Pulmonary artery endothelial cell (primary cell): ENCODE measurements around the gene WDR36. TPM values are rescaled to one million over a fixed set of nuclear protein-coding genes. Genes with fewer than 3 reads are reported as not detected.

Experiments
- DNase-seq: peaks from one replicate; pipeline ENCODE4 v3.0.0-alpha.2; 2011; ENCODE audit warnings: low read depth, low spot score
- total RNA-seq: library from RNA; depleted of rRNA; stranded (reverse); fragments of >200 nt; gene quantifications from 2 replicates; pipeline ENCODE4 v1.2.3, GENCODE V29; 2014

Gene WDR36
- total RNA-seq = 69.2 and 72.3 TPM in 2 replicates

DNA sequence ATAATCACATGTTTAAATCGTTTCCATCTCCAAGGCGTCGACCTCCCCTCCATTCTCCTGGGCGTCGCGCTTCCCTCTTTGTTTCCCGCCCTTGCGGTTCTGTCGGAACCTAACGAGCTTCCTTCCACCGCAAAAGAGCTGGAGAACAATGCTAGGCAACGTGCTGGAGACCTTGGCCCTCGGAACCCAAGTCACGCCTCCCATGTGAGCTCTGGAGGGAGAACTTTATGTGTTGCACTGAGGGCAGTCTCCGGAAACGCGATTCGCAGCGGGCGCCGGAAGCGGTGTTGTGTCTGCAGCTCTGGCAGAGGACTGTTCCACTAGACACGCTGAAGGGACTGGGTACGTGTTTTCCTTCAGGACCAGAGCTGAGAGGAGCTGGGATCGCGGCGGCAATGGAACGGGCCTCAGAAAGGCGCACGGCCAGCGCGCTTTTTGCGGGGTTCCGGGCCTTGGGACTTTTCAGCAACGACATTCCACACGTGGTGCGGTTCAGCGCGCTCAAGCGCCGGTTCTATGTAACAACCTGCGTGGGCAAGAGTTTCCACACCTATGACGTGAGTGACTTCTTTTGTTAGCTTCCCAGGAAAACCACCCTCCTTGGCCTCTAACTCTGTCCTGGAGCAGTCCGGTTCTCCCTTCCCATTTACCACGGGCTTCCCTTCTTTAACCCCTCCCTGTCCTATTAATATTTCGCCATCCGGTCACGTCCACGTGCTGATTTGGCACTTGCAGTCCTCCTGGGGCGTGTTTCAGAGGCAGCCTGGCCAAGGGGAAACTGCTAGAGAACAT is at the start of gene WDR36:
WDR36 (plus strand) TSS at position 287 of the 792 bp plus-strand sequence; CDS start at position 396, 109 bp downstream.
- DNase-seq = peak; percentile 74

- DNase-seq = no peak
These were observed 48.2 kb upstream of the WDR36 start for GRCh38 chr5:111043712-111044506.

GRCh38 chr5:111058064-111058463 is 34.1 kb upstream of the WDR36 start:
- no peak for DNase-seq

DNA sequence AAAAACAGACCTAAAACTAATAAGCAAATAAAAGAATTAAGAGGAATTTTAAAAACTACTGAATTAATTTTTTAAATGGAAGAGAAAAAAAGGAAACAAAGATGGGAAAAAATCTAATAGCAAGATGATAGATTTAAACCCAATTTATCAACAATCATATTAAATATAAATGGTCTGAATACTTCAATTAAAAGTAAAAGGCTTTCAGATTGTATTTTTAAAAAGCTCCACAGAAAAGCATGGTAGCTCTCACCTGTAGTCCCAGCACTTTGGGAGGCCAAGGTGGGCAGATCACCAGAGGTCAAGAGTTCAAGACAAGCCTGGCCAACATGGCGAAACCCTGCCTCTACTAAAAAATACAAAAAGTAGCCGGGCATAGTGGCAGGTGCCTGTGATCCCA is 32.0 kb upstream of the WDR36 start:
- DNase-seq = no peak

DNA sequence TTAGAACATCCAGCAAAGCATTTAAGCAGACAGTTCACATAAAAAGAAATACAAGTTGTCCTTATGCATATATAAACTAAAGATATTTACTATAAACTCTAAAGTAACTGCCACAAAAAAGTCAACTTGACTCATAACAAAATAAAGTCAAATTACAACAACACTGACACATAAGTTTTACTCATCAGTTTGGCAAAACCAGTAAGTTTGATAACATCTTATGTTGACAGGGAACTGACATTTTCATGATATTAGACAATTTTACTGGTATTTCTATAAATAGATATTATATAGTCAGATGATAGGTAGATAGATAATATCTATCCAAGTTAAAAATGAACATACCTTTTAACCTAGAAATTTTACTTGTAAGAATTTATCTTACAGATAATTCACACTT is 30.5 kb upstream of the WDR36 start:
- no peak for DNase-seq

GRCh38 chr5:111063709-111064322 is 28.3 kb upstream of the WDR36 start:
- DNase-seq = no peak

DNA sequence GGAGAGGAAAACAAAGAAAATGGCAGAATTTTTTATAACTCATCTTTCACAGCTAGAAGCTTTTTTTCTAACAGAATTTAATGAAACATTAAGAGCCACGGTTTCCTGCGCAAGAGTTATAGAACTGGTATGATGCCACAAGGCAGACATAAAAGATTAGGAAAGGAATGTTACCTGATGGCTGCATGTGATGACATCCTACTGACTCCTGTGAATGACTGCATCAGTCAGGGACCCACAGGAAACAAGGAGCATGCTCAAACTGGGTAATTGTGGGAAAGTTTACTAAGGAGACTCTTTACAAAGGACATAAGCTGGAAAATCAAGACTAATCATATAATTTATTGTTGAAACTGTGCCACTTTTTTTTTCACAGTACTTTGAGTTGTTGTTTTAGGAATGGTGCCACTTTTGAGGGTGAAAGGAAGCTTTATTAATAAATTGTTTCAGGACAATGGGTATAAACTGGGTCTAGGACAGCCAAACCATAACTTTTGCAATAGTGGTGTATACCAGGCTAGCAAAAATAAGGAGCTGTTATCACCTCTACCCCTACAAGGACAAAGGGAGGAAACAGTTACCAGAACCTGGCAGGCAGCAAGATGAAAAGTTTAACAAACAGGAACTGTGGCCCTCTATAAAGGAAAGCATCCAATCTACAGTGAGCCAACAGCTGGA is 25.7 kb upstream of the WDR36 start:
- peak; percentile 76 for DNase-seq

- DNase-seq = no peak
These were observed 23.9 kb upstream of the WDR36 start for GRCh38 chr5:111068213-111068612.

DNA sequence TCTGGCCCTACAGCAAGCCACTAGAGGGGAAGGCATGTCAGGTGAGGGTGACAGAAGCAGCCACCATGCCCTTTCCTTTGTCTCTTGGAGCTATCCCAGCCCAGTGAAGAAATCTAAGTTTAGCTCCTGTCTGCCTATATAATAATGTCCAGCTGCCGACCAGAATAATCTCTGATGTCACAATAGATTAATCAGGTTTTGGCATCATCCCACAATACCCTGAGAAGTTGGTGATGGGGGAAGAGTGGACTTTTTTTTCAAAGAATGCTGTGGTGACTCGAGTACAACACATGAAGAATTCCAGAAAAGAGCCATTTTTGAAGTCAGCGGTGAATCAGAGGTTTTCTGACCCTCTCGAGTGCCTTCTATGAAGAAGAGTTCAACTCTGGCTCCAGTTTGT is 22.3 kb upstream of the WDR36 start:
- no peak for DNase-seq

GRCh38 chr5:111070272-111071134 is 21.6 kb upstream of the WDR36 start:
- DNase-seq = no peak

DNA sequence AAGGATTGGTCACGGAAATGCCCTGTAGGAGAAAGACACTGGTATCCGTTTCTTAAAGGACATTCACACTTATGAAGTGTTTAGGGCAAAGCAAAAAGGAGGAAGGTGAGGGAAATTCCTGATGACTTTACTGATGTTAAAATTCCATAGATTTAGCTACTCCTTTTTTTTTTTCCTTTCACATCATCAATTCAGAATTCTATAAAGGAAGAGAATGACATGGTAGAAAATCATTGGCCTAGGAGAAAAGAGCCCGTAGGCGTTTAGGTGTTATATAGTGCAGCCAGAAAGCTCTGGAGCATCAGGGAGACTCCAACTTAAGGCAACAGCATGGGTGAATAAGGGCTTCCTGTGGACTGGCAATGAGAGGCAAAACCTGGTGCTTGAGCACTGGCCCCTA is 20.7 kb upstream of the WDR36 start, which contains the start of gene TSLP:
TSLP (plus strand) TSS at position 301 of the 400 bp plus-strand sequence. CDS start 178 bp downstream, outside the sequence.
- no peak for DNase-seq

- no peak for DNase-seq
These were observed 19.0 kb upstream of the WDR36 start for GRCh38 chr5:111072949-111073682.

DNA sequence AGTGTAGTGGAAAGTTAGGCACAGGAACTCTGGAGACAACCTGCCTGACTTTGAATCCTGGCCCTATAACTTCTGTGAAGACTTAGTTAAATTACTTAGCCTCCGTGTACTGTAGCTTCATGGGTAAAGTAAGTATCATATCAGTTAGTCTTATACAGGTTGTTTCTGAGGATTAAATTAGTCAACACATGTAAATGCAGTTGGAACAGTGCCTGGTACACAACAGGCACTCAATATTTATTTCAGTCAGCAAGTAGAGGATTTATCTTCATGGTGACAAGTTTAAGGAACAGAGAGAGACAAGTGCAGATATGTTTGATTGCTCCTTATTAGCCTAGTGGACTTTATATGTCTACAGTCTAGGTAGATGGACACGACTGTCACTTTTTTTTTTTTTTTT is 17.9 kb upstream of the WDR36 start:
- no peak for DNase-seq

- no peak for DNase-seq
These were observed 16.6 kb upstream of the WDR36 start for GRCh38 chr5:111075520-111075919.

GRCh38 chr5:111076091-111076490 is 16.1 kb upstream of the WDR36 start:
- DNase-seq = no peak

DNA sequence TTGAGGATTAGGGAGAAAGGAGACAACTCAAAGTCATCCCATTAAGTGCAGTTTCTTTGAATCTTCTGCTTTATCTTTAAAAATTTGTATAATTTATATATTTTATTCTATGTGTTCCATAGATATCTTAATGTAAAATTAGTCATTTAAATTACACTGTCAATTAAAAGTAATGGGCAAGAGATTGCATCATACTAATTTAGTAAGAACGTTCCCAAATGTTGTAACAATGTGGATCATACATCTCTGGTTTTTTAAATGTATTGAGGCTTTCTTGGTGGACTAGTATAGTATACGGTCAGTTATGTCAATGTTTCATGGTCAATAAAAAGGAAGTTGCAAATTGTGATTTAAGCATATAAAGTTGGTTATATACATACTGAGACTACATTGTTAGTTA is 14.5 kb upstream of the WDR36 start:
- no peak for DNase-seq

GRCh38 chr5:111079846-111080245 is 12.3 kb upstream of the WDR36 start:
- no peak for DNase-seq

- DNase-seq = no peak
These were observed 8.8 kb upstream of the WDR36 start for GRCh38 chr5:111083323-111083722.

DNA sequence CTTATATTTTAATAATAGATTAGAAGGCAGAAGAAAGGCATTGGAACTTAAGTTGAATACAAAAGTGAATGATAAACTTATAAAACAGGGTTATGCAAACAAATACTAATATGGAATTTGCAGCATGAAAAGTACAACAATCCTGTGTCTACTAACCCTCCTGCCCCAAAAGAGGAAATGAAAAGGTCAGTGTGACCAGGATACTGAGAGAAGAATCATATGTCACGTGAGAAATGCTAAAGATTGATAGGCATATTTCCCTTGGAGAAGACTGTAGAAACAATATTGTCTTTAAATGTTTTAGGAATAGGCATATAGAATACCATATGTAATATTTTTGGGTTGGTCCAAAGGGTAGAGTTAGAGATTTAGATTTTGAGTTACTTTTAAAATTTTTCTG is 3.8 kb downstream of the WDR36 start:
- no peak for DNase-seq
